ENCODE results near the gene SNAPC5.

The SNAPC5 gene

DNA sequence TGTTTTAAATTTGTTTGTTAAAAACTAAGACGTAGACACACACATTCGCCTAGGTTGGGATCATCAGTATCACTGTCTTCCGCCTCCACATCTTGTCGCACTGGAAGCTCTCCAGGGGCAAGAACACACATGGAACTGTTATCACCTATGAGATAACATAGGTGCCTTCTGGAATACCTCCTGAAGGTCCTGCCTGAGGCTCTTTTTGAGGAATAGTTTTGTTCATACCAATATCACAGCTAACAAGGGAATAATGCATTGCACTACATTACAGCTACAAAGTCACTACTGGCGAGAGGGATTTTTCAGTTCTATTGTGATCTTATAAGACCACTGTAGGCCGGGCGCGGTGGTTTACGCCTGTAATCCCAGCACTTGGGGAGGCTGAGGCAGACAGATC is 37.5 kb upstream of the SNAPC5 start:
- no peak overlapping the region for H3K9ac ChIP-seq (ENCODE audit: low read length)
- H3K27ac ChIP-seq (ENCODE audit: low read length): no peak overlapping the region
- no peaks in the 10 kb centered on the region for H3K4me1 ChIP-seq (ENCODE audit: low read length)
- TF ChIP-seq, protein P1, sequence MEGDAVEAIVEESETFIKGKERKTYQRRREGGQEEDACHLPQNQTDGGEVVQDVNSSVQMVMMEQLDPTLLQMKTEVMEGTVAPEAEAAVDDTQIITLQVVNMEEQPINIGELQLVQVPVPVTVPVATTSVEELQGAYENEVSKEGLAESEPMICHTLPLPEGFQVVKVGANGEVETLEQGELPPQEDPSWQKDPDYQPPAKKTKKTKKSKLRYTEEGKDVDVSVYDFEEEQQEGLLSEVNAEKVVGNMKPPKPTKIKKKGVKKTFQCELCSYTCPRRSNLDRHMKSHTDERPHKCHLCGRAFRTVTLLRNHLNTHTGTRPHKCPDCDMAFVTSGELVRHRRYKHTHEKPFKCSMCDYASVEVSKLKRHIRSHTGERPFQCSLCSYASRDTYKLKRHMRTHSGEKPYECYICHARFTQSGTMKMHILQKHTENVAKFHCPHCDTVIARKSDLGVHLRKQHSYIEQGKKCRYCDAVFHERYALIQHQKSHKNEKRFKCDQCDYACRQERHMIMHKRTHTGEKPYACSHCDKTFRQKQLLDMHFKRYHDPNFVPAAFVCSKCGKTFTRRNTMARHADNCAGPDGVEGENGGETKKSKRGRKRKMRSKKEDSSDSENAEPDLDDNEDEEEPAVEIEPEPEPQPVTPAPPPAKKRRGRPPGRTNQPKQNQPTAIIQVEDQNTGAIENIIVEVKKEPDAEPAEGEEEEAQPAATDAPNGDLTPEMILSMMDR (IDR thresholded peaks at IDR 0.05; ENCODE audit: low read length): no peak
- no peak for TF ChIP-seq EZH2 (optimal IDR thresholded peaks at IDR 0.05; ENCODE audit: low read depth, low read length)
- H4K20me1 ChIP-seq (ENCODE audit: insufficient read depth, low read length): no peaks in the 10 kb centered on the region
- H3K36me3 ChIP-seq (replicated peaks; ENCODE audit: insufficient read depth, low read length): peaks cover 2% of the 10 kb centered on the region; the same call in 1 of the 2 replicates
- no peaks in the 10 kb centered on the region for H3F3A ChIP-seq (ENCODE audit: insufficient read depth, low read length)
- no peak for DNase-seq
- H3K79me2 ChIP-seq (ENCODE audit: low read length): no peaks in the 10 kb centered on the region
- no peak overlapping the region for H3K4me3 ChIP-seq (ENCODE audit: low read length)
- no peaks in the 10 kb centered on the region for H3K27me3 ChIP-seq (replicated peaks; ENCODE audit: insufficient read depth, low read length)
- H3K4me2 ChIP-seq (ENCODE audit: low read depth, low read length): no peak overlapping the region
- H2AFZ ChIP-seq (ENCODE audit: low read length): no peak overlapping the region
- H3K9me2 ChIP-seq (replicated peaks; ENCODE audit: insufficient read depth, low read length): no peaks in the 10 kb centered on the region
- H3K9me3 ChIP-seq (replicated peaks; ENCODE audit: insufficient read depth, low read length): no peaks in the 10 kb centered on the region

DNA sequence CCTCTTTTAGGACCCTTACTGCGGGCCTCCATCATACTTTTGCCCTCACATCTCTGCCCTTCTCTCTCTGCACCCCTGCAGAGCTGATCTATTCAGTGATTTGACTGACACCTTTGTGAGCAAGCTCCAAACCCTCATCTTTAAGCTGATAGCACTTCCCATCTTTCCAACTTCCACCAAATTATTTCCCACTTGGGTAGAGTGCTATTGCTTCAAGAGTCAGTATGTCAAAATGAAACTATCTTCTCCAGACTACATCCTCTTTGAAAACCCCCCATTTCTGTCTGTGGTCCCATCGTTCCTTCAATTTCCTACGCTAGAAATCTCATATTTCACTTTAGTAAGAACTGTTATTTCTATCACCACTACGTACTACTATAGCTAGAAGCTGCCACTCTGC is 27.3 kb upstream of the SNAPC5 start:
- DNase-seq: no peak
- Histone ChIP-seq H3K4me2 (ENCODE audit: low read depth, low read length) (no peak overlapping the region), H3K36me3 (replicated peaks; ENCODE audit: insufficient read depth, low read length) (no peaks in the 10 kb centered on the region; the same call in 1 of the 2 replicates), H4K20me1 (ENCODE audit: insufficient read depth, low read length) (no peaks in the 10 kb centered on the region), H3K27ac (ENCODE audit: low read length) (no peak overlapping the region), H3F3A (ENCODE audit: insufficient read depth, low read length) (no peaks in the 10 kb centered on the region), H3K9ac (ENCODE audit: low read length) (no peak overlapping the region), H3K4me1 (ENCODE audit: low read length) (no peaks in the 10 kb centered on the region), H2AFZ (ENCODE audit: low read length) (no peak overlapping the region), H3K4me3 (ENCODE audit: low read length) (no peak overlapping the region), H3K9me2 (replicated peaks; ENCODE audit: insufficient read depth, low read length) (no peaks in the 10 kb centered on the region), H3K27me3 (replicated peaks; ENCODE audit: insufficient read depth, low read length) (no peaks in the 10 kb centered on the region), H3K9me3 (replicated peaks; ENCODE audit: insufficient read depth, low read length) (no peaks in the 10 kb centered on the region), H3K79me2 (ENCODE audit: low read length) (no peaks in the 10 kb centered on the region)
- TF ChIP-seq EZH2phosphoT487 (IDR thresholded peaks at IDR 0.05; ENCODE audit: low read length) (no peak), EZH2 (optimal IDR thresholded peaks at IDR 0.05; ENCODE audit: low read depth, low read length) (no peak)
- TF ChIP-seq, protein P1 (IDR thresholded peaks at IDR 0.05; ENCODE audit: low read length): no peak

DNA sequence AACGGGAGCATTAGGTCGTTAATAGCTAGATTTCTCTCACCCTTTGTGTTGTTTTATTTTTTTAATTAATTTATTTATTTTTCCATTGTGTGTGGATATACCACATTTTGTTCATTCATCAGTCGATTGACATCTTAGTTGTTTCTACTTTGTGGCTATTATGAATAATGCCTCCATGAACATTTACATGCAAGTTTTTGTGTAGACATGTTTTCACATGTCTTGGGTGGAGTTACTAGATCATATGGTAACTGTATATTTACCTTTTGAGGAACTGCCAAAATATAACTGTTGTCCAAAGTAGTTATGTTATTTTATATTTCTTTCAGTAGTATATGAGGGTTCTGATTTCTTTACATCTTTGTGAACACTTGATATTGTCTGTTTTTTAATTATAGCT is 26.4 kb upstream of the SNAPC5 start:
- Histone ChIP-seq H3K27ac (ENCODE audit: low read length) (no peak overlapping the region), H3K9me3 (replicated peaks; ENCODE audit: insufficient read depth, low read length) (no peaks in the 10 kb centered on the region), H3K36me3 (replicated peaks; ENCODE audit: insufficient read depth, low read length) (no peaks in the 10 kb centered on the region; the same call in 1 of the 2 replicates), H3K9ac (ENCODE audit: low read length) (no peak overlapping the region), H3K27me3 (replicated peaks; ENCODE audit: insufficient read depth, low read length) (no peaks in the 10 kb centered on the region), H4K20me1 (ENCODE audit: insufficient read depth, low read length) (no peaks in the 10 kb centered on the region), H3K4me2 (ENCODE audit: low read depth, low read length) (no peak overlapping the region), H3K79me2 (ENCODE audit: low read length) (no peaks in the 10 kb centered on the region), H3F3A (ENCODE audit: insufficient read depth, low read length) (no peaks in the 10 kb centered on the region), H2AFZ (ENCODE audit: low read length) (no peak overlapping the region), H3K4me1 (ENCODE audit: low read length) (no peaks in the 10 kb centered on the region), H3K9me2 (replicated peaks; ENCODE audit: insufficient read depth, low read length) (no peaks in the 10 kb centered on the region), H3K4me3 (ENCODE audit: low read length) (no peak overlapping the region)
- DNase-seq: no peak
- TF ChIP-seq EZH2phosphoT487 (IDR thresholded peaks at IDR 0.05; ENCODE audit: low read length) (no peak), EZH2 (optimal IDR thresholded peaks at IDR 0.05; ENCODE audit: low read depth, low read length) (no peak)
- TF ChIP-seq, protein P1 (IDR thresholded peaks at IDR 0.05; ENCODE audit: low read length): no peak

All from MM.1S (cell line).